Osteoblast (primary cell): ENCODE measurements around the gene DPF3. TPM values are rescaled to one million over a fixed set of nuclear protein-coding genes. Genes with fewer than 3 reads are reported as not detected.
"Not testable (repeated sequence)": the region's sequence is repeated elsewhere in the genome, so short reads cannot be mapped to it uniquely, and the experiment has no call there.

Source experiments
- DNase-seq: peaks from one replicate; pipeline ENCODE4 v3.0.0; 2011; ENCODE audit warnings: low spot score, mixed read lengths; ENCODE audit not compliant: insufficient read length; ENCODE audit errors: missing footprints
- H2AFZ ChIP-seq: 2 replicates; pipeline ENCODE4 v1.6.0; 2011; ENCODE audit warnings: mild to moderate bottlenecking, low read length
- H3K27ac ChIP-seq: 2 replicates; pipeline ENCODE4 v1.5.1; 2011; ENCODE audit warnings: mild to moderate bottlenecking, low read depth, low read length, moderate library complexity
- H3K27me3 ChIP-seq: 2 replicates; pipeline ENCODE4 v1.6.0; 2012; ENCODE audit warnings: mild to moderate bottlenecking, control low read depth, inconsistent platforms, low read length, moderate library complexity; ENCODE audit not compliant: insufficient read depth
- H3K36me3 ChIP-seq: 2 replicates; pipeline ENCODE4 v1.5.1; 2011; ENCODE audit warnings: mild to moderate bottlenecking, low read length, control low read depth, moderate library complexity; ENCODE audit not compliant: insufficient read depth
- H3K4me1 ChIP-seq: 2 replicates; pipeline ENCODE4 v1.5.1; 2011; ENCODE audit warnings: mild to moderate bottlenecking, low read length, control low read depth, moderate library complexity; ENCODE audit not compliant: insufficient read depth
- H3K4me2 ChIP-seq: 2 replicates; pipeline ENCODE4 v1.6.0; 2011; ENCODE audit warnings: mild to moderate bottlenecking, low read length; ENCODE audit not compliant: insufficient read depth
- H3K4me3 ChIP-seq: fragments of 200-600 bp; sonication (generic); 3 replicates; pipeline ENCODE4 v1.5.1; 2012; ENCODE audit warnings: mild to moderate bottlenecking, low read length, inconsistent platforms; ENCODE audit not compliant: insufficient read depth
- H3K79me2 ChIP-seq: 2 replicates; pipeline ENCODE4 v1.6.0; 2012; ENCODE audit warnings: mild to moderate bottlenecking, low read length, control low read depth, inconsistent platforms; ENCODE audit not compliant: insufficient read depth
- H3K9me3 ChIP-seq: 2 replicates; pipeline ENCODE4 v1.5.1; 2011; ENCODE audit warnings: low read depth, low read length, control low read depth
- H4K20me1 ChIP-seq: 2 replicates; pipeline ENCODE4 v1.6.0; 2012; ENCODE audit warnings: mild to moderate bottlenecking, low read length, control low read depth; ENCODE audit not compliant: insufficient read depth
- total RNA-seq: library from RNA; depleted of rRNA; stranded (reverse); fragments of >200 nt; gene quantifications from 2 replicates; pipeline ENCODE4 v1.2.3, GENCODE V29; 2012
- TF ChIP-seq, protein P1 (sequence below): IDR thresholded peaks from 2 replicates; pipeline ENCODE4 v1.5.1; 2011; ENCODE audit warnings: mild to moderate bottlenecking, low read depth, low read length, moderate library complexity; ENCODE audit errors: extremely low read depth

Gene DPF3
- total RNA-seq, 1 donor, result 1.8 TPM

DNA sequence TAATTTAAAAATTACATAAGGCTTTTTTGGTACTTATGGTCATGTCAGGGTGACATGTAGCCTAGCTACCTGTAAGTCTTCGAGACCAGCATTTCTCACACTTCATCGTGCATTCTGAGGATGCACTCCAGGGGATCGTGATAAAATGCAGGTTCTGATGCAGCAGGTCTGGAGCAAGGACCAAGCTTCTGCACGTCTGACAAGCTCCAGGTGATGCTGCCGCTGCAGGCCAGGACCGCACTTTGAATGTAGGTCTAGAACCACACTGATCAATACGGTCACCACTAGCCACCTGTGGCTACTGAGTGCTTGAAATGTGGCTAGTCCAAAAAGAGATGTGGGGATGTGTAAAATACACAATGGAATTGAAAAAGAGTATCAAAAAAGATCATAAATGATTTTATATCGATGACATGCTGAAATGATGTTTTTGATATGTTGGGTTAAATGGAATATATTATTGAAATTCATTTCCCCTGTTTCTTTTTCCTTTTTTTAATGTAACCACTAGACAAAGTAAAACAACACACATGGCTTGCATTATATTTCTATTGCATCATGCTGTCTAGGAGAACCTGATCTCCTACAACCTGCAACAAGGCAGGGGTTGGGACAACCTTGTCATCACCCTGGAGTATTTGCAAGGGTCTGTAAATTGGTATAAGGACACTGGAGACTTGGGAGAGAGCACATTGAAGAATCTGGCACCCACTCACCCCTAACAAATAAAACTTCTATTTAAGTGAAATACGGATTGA, 142.4 kb downstream of the DPF3 start:
- DNase-seq, result no peak
- no peaks in the 10 kb centered on the region for H3K36me3 ChIP-seq
- TF ChIP-seq, protein P1, sequence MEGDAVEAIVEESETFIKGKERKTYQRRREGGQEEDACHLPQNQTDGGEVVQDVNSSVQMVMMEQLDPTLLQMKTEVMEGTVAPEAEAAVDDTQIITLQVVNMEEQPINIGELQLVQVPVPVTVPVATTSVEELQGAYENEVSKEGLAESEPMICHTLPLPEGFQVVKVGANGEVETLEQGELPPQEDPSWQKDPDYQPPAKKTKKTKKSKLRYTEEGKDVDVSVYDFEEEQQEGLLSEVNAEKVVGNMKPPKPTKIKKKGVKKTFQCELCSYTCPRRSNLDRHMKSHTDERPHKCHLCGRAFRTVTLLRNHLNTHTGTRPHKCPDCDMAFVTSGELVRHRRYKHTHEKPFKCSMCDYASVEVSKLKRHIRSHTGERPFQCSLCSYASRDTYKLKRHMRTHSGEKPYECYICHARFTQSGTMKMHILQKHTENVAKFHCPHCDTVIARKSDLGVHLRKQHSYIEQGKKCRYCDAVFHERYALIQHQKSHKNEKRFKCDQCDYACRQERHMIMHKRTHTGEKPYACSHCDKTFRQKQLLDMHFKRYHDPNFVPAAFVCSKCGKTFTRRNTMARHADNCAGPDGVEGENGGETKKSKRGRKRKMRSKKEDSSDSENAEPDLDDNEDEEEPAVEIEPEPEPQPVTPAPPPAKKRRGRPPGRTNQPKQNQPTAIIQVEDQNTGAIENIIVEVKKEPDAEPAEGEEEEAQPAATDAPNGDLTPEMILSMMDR, result no peak

DNA sequence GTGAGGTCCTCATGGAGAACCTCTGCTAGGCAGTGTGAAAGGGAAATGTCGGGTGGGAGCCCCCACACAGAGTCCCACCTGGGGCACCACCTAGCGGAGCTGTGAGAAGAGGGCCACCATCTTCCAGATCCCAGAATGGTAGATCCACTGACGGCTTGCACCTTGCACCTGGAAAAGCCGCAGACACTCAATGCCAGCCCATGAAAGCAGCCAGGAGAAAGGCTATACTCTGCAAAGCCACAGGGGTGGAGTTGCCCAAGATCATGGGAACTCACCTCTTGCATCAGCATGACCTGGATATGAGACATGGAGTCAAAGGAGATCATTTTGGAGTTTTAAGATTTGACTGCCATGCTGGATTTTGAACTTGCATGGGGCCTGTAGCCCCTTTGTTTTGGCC, 145.0 kb downstream of the DPF3 start:
- not testable (repeated sequence) for H3K27ac ChIP-seq, H2AFZ ChIP-seq, H3K27me3 ChIP-seq, H3K4me3 ChIP-seq, H4K20me1 ChIP-seq, H3K9me3 ChIP-seq, H3K4me2 ChIP-seq, H3K36me3 ChIP-seq, H3K79me2 ChIP-seq, DNase-seq
- peaks cover 17% of the 10 kb centered on the region for H3K4me1 ChIP-seq

More for the DNA sequence above, 142.4 kb downstream of the DPF3 start:
- H4K20me1 ChIP-seq, result no peaks in the 10 kb centered on the region
- H3K4me3 ChIP-seq, result no peak overlapping the region
- no peak overlapping the region for H2AFZ ChIP-seq
- H3K79me2 ChIP-seq, result no peaks in the 10 kb centered on the region
- H3K27me3 ChIP-seq, result no peaks in the 10 kb centered on the region
- H3K9me3 ChIP-seq, result no peaks in the 10 kb centered on the region
- no peak overlapping the region for H3K27ac ChIP-seq
- H3K4me2 ChIP-seq, result no peak overlapping the region
- peaks cover 4% of the 10 kb centered on the region for H3K4me1 ChIP-seq

DNA sequence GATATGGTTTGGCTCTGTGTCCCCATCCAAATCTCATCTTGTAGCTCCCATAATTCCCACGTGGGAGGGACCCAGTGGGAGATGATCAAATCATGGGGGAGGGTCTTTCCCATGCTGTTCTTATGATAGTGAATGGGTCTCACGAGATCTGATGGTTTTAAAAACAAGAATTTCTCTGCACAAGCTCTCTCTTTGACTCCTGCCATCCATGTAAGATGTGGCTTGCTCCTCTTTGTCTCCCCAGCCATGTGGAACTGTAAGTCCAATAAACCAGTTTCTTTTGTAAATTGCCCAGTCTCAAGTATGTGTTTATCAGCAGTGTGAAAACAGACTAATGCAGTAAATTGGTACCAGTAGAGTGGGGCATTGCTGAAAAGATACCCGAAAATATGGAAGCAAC, 146.2 kb downstream of the DPF3 start:
- H3K9me3 ChIP-seq, result no peaks in the 10 kb centered on the region
- H3K4me3 ChIP-seq, result no peak overlapping the region
- no peaks in the 10 kb centered on the region for H4K20me1 ChIP-seq
- DNase-seq, result no peak
- H3K4me1 ChIP-seq, result peaks cover 23% of the 10 kb centered on the region
- no peak overlapping the region for H3K27ac ChIP-seq
- no peaks in the 10 kb centered on the region for H3K36me3 ChIP-seq
- H3K79me2 ChIP-seq, result no peaks in the 10 kb centered on the region
- H2AFZ ChIP-seq, result no peak overlapping the region
- H3K27me3 ChIP-seq, result no peaks in the 10 kb centered on the region
- TF ChIP-seq, protein P1, result no peak
- H3K4me2 ChIP-seq, result no peak overlapping the region

DNA sequence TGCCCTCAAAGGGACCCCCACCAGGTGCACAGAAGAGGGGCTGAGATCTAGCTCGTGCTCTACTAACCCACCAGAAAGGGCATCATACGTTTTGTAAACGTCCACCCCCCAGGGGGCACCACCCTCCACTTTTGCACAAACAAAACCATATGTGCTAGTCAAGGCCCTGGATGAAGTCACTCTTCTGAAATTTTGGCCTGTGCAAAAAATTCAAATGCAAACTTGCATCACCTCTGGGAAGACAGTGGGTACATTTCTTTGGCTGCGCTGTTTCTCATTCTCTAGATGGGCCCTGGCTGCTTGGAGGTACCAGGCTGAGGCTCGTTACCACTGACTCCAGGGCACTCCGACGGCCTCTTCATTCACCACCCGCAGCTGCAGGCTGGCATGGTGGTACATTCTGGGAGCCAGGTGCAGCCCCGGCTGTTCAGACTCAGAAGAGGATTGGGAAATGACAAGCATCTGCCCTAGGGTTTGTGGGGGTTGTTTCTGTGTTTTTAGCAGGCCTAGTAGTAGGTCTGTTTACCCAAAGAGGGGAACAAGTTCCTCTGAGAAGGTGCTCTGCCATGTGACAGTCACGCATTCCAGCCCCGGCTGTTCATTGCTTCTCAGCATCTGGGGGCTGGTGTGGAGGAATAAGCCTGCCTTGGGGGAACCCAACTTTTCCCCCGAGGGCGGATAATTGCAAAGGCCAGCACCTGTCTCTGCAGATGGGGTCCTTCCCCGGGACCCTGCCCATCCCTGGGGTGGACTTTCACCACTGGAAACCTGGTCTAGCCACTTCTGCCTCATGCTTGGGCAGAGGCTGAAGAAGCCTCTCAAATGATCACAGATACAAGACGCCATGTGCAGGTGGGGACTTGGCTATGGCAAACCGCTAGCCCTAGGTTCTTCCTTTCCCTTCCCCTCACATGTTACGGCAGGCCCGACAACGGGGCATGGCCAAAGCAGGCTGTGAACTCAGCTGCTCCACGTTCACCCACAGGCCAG, 147.6 kb downstream of the DPF3 start:
- Histone ChIP-seq H3K9me3 (no peaks in the 10 kb centered on the region), H2AFZ (peak overlapping the region; percentile 45), H3K36me3 (no peaks in the 10 kb centered on the region), H3K4me1 (peaks cover 23% of the 10 kb centered on the region), H3K4me3 (peak overlapping the region; percentile 45), H3K27me3 (no peaks in the 10 kb centered on the region), H3K79me2 (no peaks in the 10 kb centered on the region), H4K20me1 (no peaks in the 10 kb centered on the region), H3K4me2 (peak overlapping the region; percentile 74), H3K27ac (peak overlapping the region; percentile 85)
- DNase-seq, result peak; percentile 91
- TF ChIP-seq, protein P1, result peak; percentile 31
